OCI-LY3 (cell line): ENCODE results near the gene RPH3AL.

Experiments used
- EZH2phosphoT487 ChIP-seq: fragments of 200-600 bp; shearing (Covaris generic); IDR thresholded peaks from 2 replicates; pipeline ENCODE4 v1.6.1; 2018; ENCODE audit warnings: antibody characterized with exemption, mixed run types, low read depth
- TF ChIP-seq, protein P1 (sequence below): fragments of 200-600, 300-600 bp; sonication (generic); IDR thresholded peaks from 2 replicates; pipeline ENCODE4 v1.5.1; 2014; ENCODE audit warnings: antibody characterized with exemption, low read length, low read depth

DNA sequence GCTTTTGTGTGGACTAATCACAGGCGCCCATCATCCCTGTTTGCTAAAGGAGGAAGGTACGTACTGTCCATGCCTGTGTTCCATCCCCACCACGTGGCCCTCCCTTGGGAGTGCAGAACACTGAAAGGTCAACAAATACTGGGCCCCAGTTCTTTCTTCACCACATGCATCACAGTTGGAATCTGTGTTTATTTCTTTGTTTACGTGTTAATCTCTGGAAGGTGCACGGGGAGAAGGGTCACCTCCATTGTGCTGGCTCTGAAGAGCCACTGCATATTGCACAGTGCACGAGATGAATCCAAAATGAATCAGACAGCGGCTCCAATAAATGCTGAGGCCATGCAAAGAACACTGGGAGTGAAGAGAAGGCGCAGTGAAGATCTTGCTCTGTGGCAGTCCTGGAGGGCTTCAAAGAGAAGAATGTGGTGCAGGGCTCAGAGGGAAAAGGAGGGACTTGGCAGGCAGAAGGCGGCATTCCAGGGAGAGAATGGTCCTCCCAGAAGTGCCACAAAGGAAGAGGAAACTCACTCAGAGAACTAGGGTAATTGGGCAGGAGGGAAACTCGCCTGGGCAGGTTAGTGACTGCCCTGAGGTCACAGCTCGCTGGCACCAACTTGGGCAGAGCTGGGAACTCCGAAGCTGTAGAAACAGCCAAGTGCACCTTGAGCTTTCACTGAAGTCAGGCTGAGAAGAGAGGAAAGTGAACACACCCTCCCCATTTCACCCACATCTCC lies 3.7 kb downstream of the RPH3AL start:
- TF ChIP-seq, protein P1, sequence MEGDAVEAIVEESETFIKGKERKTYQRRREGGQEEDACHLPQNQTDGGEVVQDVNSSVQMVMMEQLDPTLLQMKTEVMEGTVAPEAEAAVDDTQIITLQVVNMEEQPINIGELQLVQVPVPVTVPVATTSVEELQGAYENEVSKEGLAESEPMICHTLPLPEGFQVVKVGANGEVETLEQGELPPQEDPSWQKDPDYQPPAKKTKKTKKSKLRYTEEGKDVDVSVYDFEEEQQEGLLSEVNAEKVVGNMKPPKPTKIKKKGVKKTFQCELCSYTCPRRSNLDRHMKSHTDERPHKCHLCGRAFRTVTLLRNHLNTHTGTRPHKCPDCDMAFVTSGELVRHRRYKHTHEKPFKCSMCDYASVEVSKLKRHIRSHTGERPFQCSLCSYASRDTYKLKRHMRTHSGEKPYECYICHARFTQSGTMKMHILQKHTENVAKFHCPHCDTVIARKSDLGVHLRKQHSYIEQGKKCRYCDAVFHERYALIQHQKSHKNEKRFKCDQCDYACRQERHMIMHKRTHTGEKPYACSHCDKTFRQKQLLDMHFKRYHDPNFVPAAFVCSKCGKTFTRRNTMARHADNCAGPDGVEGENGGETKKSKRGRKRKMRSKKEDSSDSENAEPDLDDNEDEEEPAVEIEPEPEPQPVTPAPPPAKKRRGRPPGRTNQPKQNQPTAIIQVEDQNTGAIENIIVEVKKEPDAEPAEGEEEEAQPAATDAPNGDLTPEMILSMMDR = no peak
- TF ChIP-seq EZH2phosphoT487 = no peak
